SK-N-SH (cell line): Measurements from ENCODE around the gene ZMYND8. TPM values are rescaled to one million over a fixed set of nuclear protein-coding genes. Genes with fewer than 3 reads are reported as not detected.

Experiments used
- CTCF ChIA-PET: fragments of 300-600, 350-600 bp; formaldehyde crosslinking; extraction: SDS; loops from one replicate; lab custom pipeline; 2021; lab: Yijun Ruan, JAX
- POLR2A ChIA-PET: fragments of 350-600 bp; sonication (Branson Sonifier 250); formaldehyde crosslinking; extraction: SDS; loops from one replicate; lab custom pipeline; 2020; ENCODE audit warnings: antibody characterized with exemption, inconsistent platforms; lab: Yijun Ruan, JAX
- DNase-seq: peaks from one replicate; pipeline ENCODE4 v3.0.0; 2012
- H2AFZ ChIP-seq: fragments of 200-600 bp; sonication (generic); 2 replicates; pipeline ENCODE4 v1.8.1; 2016; ENCODE audit warnings: antibody characterized with exemption, mild to moderate bottlenecking, low read depth
- H3F3A ChIP-seq: fragments of 200-600 bp; sonication (generic); replicated peaks from 2 replicates; pipeline ENCODE3; 2016; ENCODE audit warnings: antibody characterized with exemption, mild to moderate bottlenecking; ENCODE audit not compliant: insufficient read depth
- H3K27ac ChIP-seq, 2 experiments: fragments of 200-500 bp in 1 of 2; fragments of 200-600 bp in 1 of 2; sonication (Bioruptor generic) in 1 of 2; sonication (generic), shearing (Covaris generic) in 1 of 2; 2 replicates each; pipeline versions ENCODE4 v1.5.1 to v1.6.1; 2014 to 2016; ENCODE audit warnings: low read depth in 2 of 2, inconsistent platforms in 1 of 2, low read length in 1 of 2, mild to moderate bottlenecking in 1 of 2, mixed read lengths in 1 of 2
- H3K27me3 ChIP-seq: fragments of 200-600 bp; sonication (generic), shearing (Covaris generic); 2 replicates; pipeline ENCODE4 v1.6.1; 2016; ENCODE audit warnings: mixed run types; ENCODE audit not compliant: insufficient read depth
- H3K36me3 ChIP-seq, 2 experiments: fragments of 200-500 bp in 1 of 2; fragments of 200-600 bp in 1 of 2; sonication (Bioruptor generic) in 1 of 2; sonication (generic) in 1 of 2; replicated peaks in 1 of 2; 2 replicates each; pipeline versions ENCODE3 to v1.5.1; 2014 to 2016; ENCODE audit warnings: low read length in 1 of 2, mild to moderate bottlenecking in 1 of 2; ENCODE audit not compliant: insufficient read depth in 2 of 2, control insufficient read depth in 1 of 2
- H3K4me1 ChIP-seq, 2 experiments: fragments of 200-500 bp in 1 of 2; fragments of 200-600 bp in 1 of 2; sonication (Bioruptor generic) in 1 of 2; sonication (generic), shearing (Covaris generic) in 1 of 2; 2 replicates each; pipeline versions ENCODE4 v1.5.1 to v1.6.1; 2014 to 2016; ENCODE audit warnings: low read depth in 1 of 2, low read length in 1 of 2, mixed run types in 1 of 2; ENCODE audit not compliant: insufficient read depth in 2 of 2, control insufficient read depth in 1 of 2
- H3K4me2 ChIP-seq: fragments of 200-600 bp; sonication (generic), shearing (Covaris generic); 2 replicates; pipeline ENCODE4 v1.6.1; 2017; ENCODE audit warnings: mixed run types
- H3K4me3 ChIP-seq, 2 experiments: fragments of 200-500 bp in 1 of 2; fragments of 200-600 bp in 1 of 2; sonication (Bioruptor generic) in 1 of 2; sonication (generic), shearing (Covaris generic) in 1 of 2; 2 replicates each; pipeline versions ENCODE4 v1.5.1 to v1.8.1; 2014 to 2016; ENCODE audit warnings: low read depth in 2 of 2, inconsistent platforms in 1 of 2, low read length in 1 of 2, mild to moderate bottlenecking in 1 of 2, mixed read lengths in 1 of 2, moderate library complexity in 1 of 2
- H3K79me2 ChIP-seq: fragments of 200-600 bp; sonication (generic); 2 replicates; pipeline ENCODE4 v1.8.1; 2017; ENCODE audit warnings: mild to moderate bottlenecking; ENCODE audit not compliant: insufficient read depth
- H3K9ac ChIP-seq: fragments of 200-600 bp; sonication (generic); 2 replicates; pipeline ENCODE4 v1.6.1; 2017; ENCODE audit warnings: mixed run types
- H3K9me2 ChIP-seq: fragments of 200-600 bp; sonication (generic); 2 replicates; pipeline ENCODE4 v1.6.1; 2017; ENCODE audit warnings: mixed run types
- H3K9me3 ChIP-seq: fragments of 200-600 bp; sonication (generic); 2 replicates; pipeline ENCODE4 v1.6.1; 2017; ENCODE audit warnings: mixed run types, mild to moderate bottlenecking, moderate library complexity
- H4K20me1 ChIP-seq: fragments of 200-600 bp; sonication (generic); 2 replicates; pipeline ENCODE4 v1.6.1; 2017; ENCODE audit warnings: mild to moderate bottlenecking, mixed run types; ENCODE audit not compliant: insufficient read depth
- ELF1 ChIP-seq: IDR thresholded peaks from 2 replicates; pipeline ENCODE4 v1.4.0; 2012
- EP300 ChIP-seq, 2 experiments: IDR thresholded peaks; 2 replicates each; pipeline versions ENCODE4 v1.4.0 to v1.6.1; 2012; ENCODE audit warnings: borderline replicate concordance in 1 of 2, low read depth in 1 of 2, low read length in 1 of 2
- EZH2phosphoT487 ChIP-seq: fragments of 200-600 bp; sonication (generic); IDR thresholded peaks from 2 replicates; pipeline ENCODE4 v1.6.1; 2017; ENCODE audit warnings: low read depth, mixed run types, mild to moderate bottlenecking, antibody characterized with exemption, moderate library complexity, borderline replicate concordance
- GABPA ChIP-seq: IDR thresholded peaks from 2 replicates; pipeline ENCODE4 v1.4.0; 2012; ENCODE audit warnings: low read depth, mild to moderate bottlenecking
- GATA2 ChIP-seq: sonication (generic); formaldehyde crosslinking; IDR thresholded peaks from 2 replicates; pipeline ENCODE4 v1.5.0; 2020; ENCODE audit warnings: mild to moderate bottlenecking, missing genetic modification reagents
- JUND ChIP-seq: IDR thresholded peaks from 2 replicates; pipeline ENCODE4 v1.4.0; 2012
- MXI1 ChIP-seq: IDR thresholded peaks from 2 replicates; pipeline ENCODE4 v1.6.1; 2012; ENCODE audit warnings: mild to moderate bottlenecking, low read depth, low read length, improper control_type of control experiment
- NFIC ChIP-seq: IDR thresholded peaks from 2 replicates; pipeline ENCODE4 v1.4.0; 2012; ENCODE audit warnings: borderline replicate concordance
- NRF1 ChIP-seq: IDR thresholded peaks from 2 replicates; pipeline ENCODE4 v1.6.1; 2012; ENCODE audit warnings: low read depth, mild to moderate bottlenecking, low read length
- POLR2AphosphoS5 ChIP-seq: IDR thresholded peaks from 2 replicates; pipeline ENCODE4 v1.6.1; 2012; ENCODE audit warnings: low read depth, low read length
- RXRA ChIP-seq: IDR thresholded peaks from 2 replicates; pipeline ENCODE4 v1.4.0; 2012; ENCODE audit warnings: low read depth, mild to moderate bottlenecking, borderline replicate concordance
- SIN3A ChIP-seq: IDR thresholded peaks from 2 replicates; pipeline ENCODE4 v1.6.1; 2012; ENCODE audit warnings: low read depth, mild to moderate bottlenecking, low read length, moderate library complexity, borderline replicate concordance
- SMC3 ChIP-seq: IDR thresholded peaks from 2 replicates; pipeline ENCODE4 v1.6.1; 2012; ENCODE audit warnings: low read depth, low read length, improper control_type of control experiment
- TEAD4 ChIP-seq: IDR thresholded peaks from 2 replicates; pipeline ENCODE4 v1.4.0; 2012; ENCODE audit warnings: mild to moderate bottlenecking, borderline replicate concordance; ENCODE audit not compliant: insufficient read depth
- WGBS: methylation state at CpG from one replicate; pipeline ENCODE4 v1.1.6; 2017; ENCODE audit warnings: low lambda C conversion rate; 5-methylcytosine and 5-hydroxymethylcytosine counted together
- polyA plus RNA-seq, 3 experiments: library from polyadenylated mRNA; depleted of rRNA; stranded (reverse); fragments of >200 nt; gene quantifications; 2 replicates each; pipeline ENCODE4 v1.2.3, GENCODE V29; 2012
- TF ChIP-seq, protein P1 (sequence below): IDR thresholded peaks from 2 replicates; pipeline ENCODE4 v1.4.0; 2012; ENCODE audit warnings: low read depth, borderline replicate concordance
- TF ChIP-seq, protein P2 (sequence below): fragments of 200-600 bp; sonication (generic); IDR thresholded peaks from 2 replicates; pipeline ENCODE4 v1.6.1; 2017; ENCODE audit warnings: antibody characterized with exemption, mild to moderate bottlenecking, moderate library complexity
- TF ChIP-seq, protein P3 (sequence below): IDR thresholded peaks from 2 replicates; pipeline ENCODE4 v1.6.1; 2012; ENCODE audit warnings: mild to moderate bottlenecking, low read depth, low read length, moderate library complexity
- TF ChIP-seq, protein P4 (sequence below): fragments of 150-350 bp; IDR thresholded peaks from 2 replicates; pipeline ENCODE4 v1.6.1; 2017; ENCODE audit warnings: antibody characterized with exemption, low read length, low read depth, borderline replicate concordance

ZMYND8 gene
- polyA plus RNA-seq, 1 of the 3 experiments (the other 2 are of a cell fraction) = 25.3 TPM

DNA sequence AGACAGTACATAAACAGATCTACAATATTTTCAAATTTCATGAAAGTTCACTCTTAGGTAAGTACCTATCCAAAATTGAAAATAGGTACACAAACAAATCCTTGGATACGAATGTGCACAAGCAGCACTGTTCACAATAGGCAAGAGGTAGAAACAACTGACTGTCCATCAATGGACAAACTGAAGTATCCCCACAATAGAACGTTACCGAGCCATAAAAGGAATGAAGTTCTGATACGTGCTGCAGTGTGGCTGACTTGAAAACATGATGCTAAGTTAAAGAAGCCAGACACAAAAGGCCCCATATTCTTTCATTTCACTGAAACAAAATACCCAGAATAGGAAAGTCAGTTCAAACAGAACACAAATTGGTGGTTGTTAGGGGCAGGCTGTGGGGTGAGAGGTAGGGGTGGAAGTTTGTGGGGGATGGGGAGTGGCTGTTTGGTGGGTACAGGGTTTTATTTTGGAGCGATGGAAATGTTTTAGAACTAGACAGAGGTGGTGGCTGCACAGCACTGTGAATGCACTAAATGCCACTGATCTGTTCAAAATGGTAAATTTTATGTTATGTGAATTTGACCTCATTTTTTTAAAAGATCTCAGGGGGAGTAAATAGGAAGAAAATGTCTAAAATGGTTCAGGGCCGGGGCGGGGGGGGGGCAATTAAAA, 89.5 kb downstream of the ZMYND8 start:
- Histone ChIP-seq H3K27ac (no peak overlapping the region; a peak in 1 of 4 replicates), H3K9ac (no peak overlapping the region), H3K4me1 (peaks cover 0 to 47% of the 10 kb centered on the region in 2 experiments; a peak in 2 of 4 replicates), H3K4me2 (no peak overlapping the region), H3K27me3 (no peaks in the 10 kb centered on the region), H4K20me1 (peaks cover 4% of the 10 kb centered on the region; the same call in 1 of the 2 replicates), H3K4me3 (no peak overlapping the region), H3K9me2 (no peaks in the 10 kb centered on the region), H2AFZ (no peak overlapping the region), H3K36me3 (peaks cover 6 to 48% of the 10 kb centered on the region in 2 experiments), H3K9me3 (no peaks in the 10 kb centered on the region), H3F3A (no peaks in the 10 kb centered on the region), H3K79me2 (peaks cover 94% of the 10 kb centered on the region)
- TF ChIP-seq, protein P1, sequence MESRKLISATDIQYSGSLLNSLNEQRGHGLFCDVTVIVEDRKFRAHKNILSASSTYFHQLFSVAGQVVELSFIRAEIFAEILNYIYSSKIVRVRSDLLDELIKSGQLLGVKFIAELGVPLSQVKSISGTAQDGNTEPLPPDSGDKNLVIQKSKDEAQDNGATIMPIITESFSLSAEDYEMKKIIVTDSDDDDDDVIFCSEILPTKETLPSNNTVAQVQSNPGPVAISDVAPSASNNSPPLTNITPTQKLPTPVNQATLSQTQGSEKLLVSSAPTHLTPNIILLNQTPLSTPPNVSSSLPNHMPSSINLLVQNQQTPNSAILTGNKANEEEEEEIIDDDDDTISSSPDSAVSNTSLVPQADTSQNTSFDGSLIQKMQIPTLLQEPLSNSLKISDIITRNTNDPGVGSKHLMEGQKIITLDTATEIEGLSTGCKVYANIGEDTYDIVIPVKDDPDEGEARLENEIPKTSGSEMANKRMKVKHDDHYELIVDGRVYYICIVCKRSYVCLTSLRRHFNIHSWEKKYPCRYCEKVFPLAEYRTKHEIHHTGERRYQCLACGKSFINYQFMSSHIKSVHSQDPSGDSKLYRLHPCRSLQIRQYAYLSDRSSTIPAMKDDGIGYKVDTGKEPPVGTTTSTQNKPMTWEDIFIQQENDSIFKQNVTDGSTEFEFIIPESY = no peak
- no peak for TF ChIP-seq ELF1
- TF ChIP-seq, protein P2, sequence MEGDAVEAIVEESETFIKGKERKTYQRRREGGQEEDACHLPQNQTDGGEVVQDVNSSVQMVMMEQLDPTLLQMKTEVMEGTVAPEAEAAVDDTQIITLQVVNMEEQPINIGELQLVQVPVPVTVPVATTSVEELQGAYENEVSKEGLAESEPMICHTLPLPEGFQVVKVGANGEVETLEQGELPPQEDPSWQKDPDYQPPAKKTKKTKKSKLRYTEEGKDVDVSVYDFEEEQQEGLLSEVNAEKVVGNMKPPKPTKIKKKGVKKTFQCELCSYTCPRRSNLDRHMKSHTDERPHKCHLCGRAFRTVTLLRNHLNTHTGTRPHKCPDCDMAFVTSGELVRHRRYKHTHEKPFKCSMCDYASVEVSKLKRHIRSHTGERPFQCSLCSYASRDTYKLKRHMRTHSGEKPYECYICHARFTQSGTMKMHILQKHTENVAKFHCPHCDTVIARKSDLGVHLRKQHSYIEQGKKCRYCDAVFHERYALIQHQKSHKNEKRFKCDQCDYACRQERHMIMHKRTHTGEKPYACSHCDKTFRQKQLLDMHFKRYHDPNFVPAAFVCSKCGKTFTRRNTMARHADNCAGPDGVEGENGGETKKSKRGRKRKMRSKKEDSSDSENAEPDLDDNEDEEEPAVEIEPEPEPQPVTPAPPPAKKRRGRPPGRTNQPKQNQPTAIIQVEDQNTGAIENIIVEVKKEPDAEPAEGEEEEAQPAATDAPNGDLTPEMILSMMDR = no peak
- no peak for TF ChIP-seq SMC3
- TF ChIP-seq EP300 (IDR thresholded peaks at IDR 0.05; ENCODE audit: borderline replicate concordance in 1 of 2, low read depth in 1 of 2, low read length in 1 of 2) = no peak
- TF ChIP-seq SIN3A = no peak
- TF ChIP-seq MXI1 = no peak
- TF ChIP-seq NRF1 = no peak
- no peak for TF ChIP-seq RXRA
- TF ChIP-seq GABPA = no peak
- TF ChIP-seq POLR2AphosphoS5 = no peak
- TF ChIP-seq GATA2 = no peak
- no peak for TF ChIP-seq EZH2phosphoT487
- TF ChIP-seq TEAD4 = no peak
- TF ChIP-seq, protein P3, sequence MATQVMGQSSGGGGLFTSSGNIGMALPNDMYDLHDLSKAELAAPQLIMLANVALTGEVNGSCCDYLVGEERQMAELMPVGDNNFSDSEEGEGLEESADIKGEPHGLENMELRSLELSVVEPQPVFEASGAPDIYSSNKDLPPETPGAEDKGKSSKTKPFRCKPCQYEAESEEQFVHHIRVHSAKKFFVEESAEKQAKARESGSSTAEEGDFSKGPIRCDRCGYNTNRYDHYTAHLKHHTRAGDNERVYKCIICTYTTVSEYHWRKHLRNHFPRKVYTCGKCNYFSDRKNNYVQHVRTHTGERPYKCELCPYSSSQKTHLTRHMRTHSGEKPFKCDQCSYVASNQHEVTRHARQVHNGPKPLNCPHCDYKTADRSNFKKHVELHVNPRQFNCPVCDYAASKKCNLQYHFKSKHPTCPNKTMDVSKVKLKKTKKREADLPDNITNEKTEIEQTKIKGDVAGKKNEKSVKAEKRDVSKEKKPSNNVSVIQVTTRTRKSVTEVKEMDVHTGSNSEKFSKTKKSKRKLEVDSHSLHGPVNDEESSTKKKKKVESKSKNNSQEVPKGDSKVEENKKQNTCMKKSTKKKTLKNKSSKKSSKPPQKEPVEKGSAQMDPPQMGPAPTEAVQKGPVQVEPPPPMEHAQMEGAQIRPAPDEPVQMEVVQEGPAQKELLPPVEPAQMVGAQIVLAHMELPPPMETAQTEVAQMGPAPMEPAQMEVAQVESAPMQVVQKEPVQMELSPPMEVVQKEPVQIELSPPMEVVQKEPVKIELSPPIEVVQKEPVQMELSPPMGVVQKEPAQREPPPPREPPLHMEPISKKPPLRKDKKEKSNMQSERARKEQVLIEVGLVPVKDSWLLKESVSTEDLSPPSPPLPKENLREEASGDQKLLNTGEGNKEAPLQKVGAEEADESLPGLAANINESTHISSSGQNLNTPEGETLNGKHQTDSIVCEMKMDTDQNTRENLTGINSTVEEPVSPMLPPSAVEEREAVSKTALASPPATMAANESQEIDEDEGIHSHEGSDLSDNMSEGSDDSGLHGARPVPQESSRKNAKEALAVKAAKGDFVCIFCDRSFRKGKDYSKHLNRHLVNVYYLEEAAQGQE = no peak
- TF ChIP-seq NFIC = no peak
- TF ChIP-seq JUND = no peak
- TF ChIP-seq, protein P4, sequence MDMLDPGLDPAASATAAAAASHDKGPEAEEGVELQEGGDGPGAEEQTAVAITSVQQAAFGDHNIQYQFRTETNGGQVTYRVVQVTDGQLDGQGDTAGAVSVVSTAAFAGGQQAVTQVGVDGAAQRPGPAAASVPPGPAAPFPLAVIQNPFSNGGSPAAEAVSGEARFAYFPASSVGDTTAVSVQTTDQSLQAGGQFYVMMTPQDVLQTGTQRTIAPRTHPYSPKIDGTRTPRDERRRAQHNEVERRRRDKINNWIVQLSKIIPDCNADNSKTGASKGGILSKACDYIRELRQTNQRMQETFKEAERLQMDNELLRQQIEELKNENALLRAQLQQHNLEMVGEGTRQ = no peak
- CTCF ChIA-PET = interaction anchor here (0.7 kb wide), 1 partner anchor 117 kb away, joined by 4 read pairs; no protein-coding TSS in a partner anchor
- WGBS = 82% methylated on average over 7 of the region's 7 CpGs
- no peak for DNase-seq
- POLR2A ChIA-PET = no interaction called here
